Measurements from ENCODE around the gene LBH.

The LBH gene

GRCh38 chr2:30239308-30239985, 8.1 kb downstream of the LBH start:
- H3K27me3 ChIP-seq (ENCODE audit: insufficient read depth, low read length, poor library complexity): no peaks in the 10 kb centered on the region
- H3K4me2 ChIP-seq (ENCODE audit: insufficient read depth, low read length): peak overlapping the region; percentile 9
- H3K9ac ChIP-seq (ENCODE audit: low read depth, low read length): no peak overlapping the region
- H3K9me3 ChIP-seq (ENCODE audit: insufficient read depth, low read length, severe bottlenecking): no peaks in the 10 kb centered on the region
- peaks cover 38% of the 10 kb centered on the region for H3K79me2 ChIP-seq (ENCODE audit: insufficient read depth, low read length)
- peak overlapping the region; percentile 37; the same call in 1 of the 2 replicates for H3K27ac ChIP-seq (ENCODE audit: low read length)
- no peak for TF ChIP-seq EZH2 (IDR thresholded peaks at IDR 0.05; ENCODE audit: borderline replicate concordance, low read depth, low read length, severe bottlenecking)
- TF ChIP-seq, protein P1, sequence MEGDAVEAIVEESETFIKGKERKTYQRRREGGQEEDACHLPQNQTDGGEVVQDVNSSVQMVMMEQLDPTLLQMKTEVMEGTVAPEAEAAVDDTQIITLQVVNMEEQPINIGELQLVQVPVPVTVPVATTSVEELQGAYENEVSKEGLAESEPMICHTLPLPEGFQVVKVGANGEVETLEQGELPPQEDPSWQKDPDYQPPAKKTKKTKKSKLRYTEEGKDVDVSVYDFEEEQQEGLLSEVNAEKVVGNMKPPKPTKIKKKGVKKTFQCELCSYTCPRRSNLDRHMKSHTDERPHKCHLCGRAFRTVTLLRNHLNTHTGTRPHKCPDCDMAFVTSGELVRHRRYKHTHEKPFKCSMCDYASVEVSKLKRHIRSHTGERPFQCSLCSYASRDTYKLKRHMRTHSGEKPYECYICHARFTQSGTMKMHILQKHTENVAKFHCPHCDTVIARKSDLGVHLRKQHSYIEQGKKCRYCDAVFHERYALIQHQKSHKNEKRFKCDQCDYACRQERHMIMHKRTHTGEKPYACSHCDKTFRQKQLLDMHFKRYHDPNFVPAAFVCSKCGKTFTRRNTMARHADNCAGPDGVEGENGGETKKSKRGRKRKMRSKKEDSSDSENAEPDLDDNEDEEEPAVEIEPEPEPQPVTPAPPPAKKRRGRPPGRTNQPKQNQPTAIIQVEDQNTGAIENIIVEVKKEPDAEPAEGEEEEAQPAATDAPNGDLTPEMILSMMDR (IDR thresholded peaks at IDR 0.05; ENCODE audit: borderline replicate concordance, extremely low read depth, low read length, poor library complexity, severe bottlenecking): peak; percentile 93
- ATAC-seq (ENCODE audit: insufficient read depth, low read depth) (peak; percentile 86), DNase-seq (peak; percentile 78)
- no peak overlapping the region for H3K4me3 ChIP-seq (ENCODE audit: low read depth in 1 of 2, low read length in 2 of 2)
- peaks cover 67% of the 10 kb centered on the region for H3K36me3 ChIP-seq (ENCODE audit: insufficient read depth, low read length)
- H4K20me1 ChIP-seq (ENCODE audit: insufficient read depth, low read length): peaks cover 23% of the 10 kb centered on the region; the same call in 1 of the 2 replicates
- H2AFZ ChIP-seq (ENCODE audit: low read depth, low read length): no peak overlapping the region
- peaks cover 23% of the 10 kb centered on the region for H3K4me1 ChIP-seq (ENCODE audit: insufficient read depth, low read length)

DNA sequence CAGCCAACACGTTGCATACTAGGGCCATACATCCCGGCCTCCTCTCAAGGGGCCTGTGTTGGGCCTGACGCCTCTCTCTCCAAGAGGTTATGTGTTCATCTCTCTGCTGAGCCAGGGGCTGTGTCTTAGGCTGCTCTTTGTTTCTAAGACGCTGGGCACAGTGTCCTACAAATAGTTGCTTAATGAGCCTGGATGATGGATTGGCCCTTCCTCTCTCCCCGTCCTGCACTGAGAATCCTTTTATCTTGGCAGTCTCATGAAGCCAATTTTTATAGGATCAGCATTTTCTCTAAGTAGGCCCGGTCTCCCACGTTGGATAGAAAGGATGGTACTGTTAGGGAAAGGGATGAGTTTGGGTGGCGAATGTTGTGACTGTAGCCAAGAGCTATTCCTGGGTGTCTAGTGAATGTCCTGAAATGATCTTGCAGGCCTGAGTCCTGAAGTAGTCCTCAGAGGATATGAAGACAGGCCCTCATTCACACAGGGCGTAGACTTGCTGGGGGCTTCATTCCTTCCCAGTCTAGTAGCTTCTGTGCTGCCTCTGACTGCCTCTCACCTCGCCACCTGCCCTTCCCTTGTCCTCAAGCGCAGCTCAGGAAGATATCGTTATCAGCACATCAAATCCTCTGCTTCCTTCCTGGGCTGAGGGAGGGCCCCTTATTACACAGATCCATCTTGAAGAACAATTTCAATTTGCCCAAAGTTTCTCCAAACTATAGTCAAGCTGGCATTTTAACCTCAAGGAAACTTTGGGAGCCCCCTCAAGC, 8.8 kb downstream of the LBH start:
- H3K27ac ChIP-seq (ENCODE audit: low read length): peak overlapping the region; percentile 37
- no peaks in the 10 kb centered on the region for H3K9me3 ChIP-seq (ENCODE audit: insufficient read depth, low read length, severe bottlenecking)
- no peaks in the 10 kb centered on the region for H3K27me3 ChIP-seq (ENCODE audit: insufficient read depth, low read length, poor library complexity)
- H3K9ac ChIP-seq (ENCODE audit: low read depth, low read length): no peak overlapping the region
- peaks cover 60% of the 10 kb centered on the region for H3K36me3 ChIP-seq (ENCODE audit: insufficient read depth, low read length)
- no peak overlapping the region for H3K4me3 ChIP-seq (ENCODE audit: low read depth in 1 of 2, low read length in 2 of 2)
- H2AFZ ChIP-seq (ENCODE audit: low read depth, low read length): no peak overlapping the region
- peaks cover 17% of the 10 kb centered on the region; the same call in 1 of the 2 replicates for H4K20me1 ChIP-seq (ENCODE audit: insufficient read depth, low read length)
- ATAC-seq (ENCODE audit: insufficient read depth, low read depth): peak; percentile 60
- H3K4me1 ChIP-seq (ENCODE audit: insufficient read depth, low read length): peaks cover 23% of the 10 kb centered on the region
- TF ChIP-seq EZH2 (IDR thresholded peaks at IDR 0.05; ENCODE audit: borderline replicate concordance, low read depth, low read length, severe bottlenecking): no peak
- TF ChIP-seq, protein P1 (IDR thresholded peaks at IDR 0.05; ENCODE audit: borderline replicate concordance, extremely low read depth, low read length, poor library complexity, severe bottlenecking): no peak
- peaks cover 32% of the 10 kb centered on the region for H3K79me2 ChIP-seq (ENCODE audit: insufficient read depth, low read length)
- peak; percentile 38 for DNase-seq
- peak overlapping the region; percentile 9; the same call in 1 of the 2 replicates for H3K4me2 ChIP-seq (ENCODE audit: insufficient read depth, low read length)

DNA sequence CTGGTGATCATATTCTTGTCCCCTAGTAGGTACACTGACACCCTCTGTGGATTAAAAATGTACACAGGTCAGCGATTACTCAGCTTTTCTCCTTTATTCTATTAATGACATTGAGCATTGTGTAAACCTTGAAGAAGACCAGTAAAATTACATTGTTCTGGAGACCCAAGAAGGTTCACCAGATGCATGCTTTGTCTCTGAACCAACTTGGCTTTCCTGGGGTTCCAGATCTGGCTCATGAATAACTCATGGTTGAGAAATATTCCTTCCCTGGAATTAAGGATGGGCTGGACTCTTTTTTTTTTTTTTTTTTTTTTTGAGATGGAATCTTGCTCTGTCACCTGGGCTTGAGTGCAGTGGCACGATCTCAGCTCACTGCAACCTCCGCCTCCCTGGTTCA, 11.9 kb downstream of the LBH start:
- no peak overlapping the region for H2AFZ ChIP-seq (ENCODE audit: low read depth, low read length)
- peaks cover 37% of the 10 kb centered on the region for H3K36me3 ChIP-seq (ENCODE audit: insufficient read depth, low read length)
- DNase-seq (no peak), ATAC-seq (ENCODE audit: insufficient read depth, low read depth) (no peak)
- H3K4me1 ChIP-seq (ENCODE audit: insufficient read depth, low read length): peaks cover 23% of the 10 kb centered on the region
- H3K9me3 ChIP-seq (ENCODE audit: insufficient read depth, low read length, severe bottlenecking): no peaks in the 10 kb centered on the region
- H4K20me1 ChIP-seq (ENCODE audit: insufficient read depth, low read length): peaks cover 14% of the 10 kb centered on the region; the same call in 1 of the 2 replicates
- no peak overlapping the region for H3K4me3 ChIP-seq (ENCODE audit: low read depth in 1 of 2, low read length in 2 of 2)
- H3K4me2 ChIP-seq (ENCODE audit: insufficient read depth, low read length): no peak overlapping the region
- H3K27ac ChIP-seq (ENCODE audit: low read length): no peak overlapping the region
- H3K27me3 ChIP-seq (ENCODE audit: insufficient read depth, low read length, poor library complexity): no peaks in the 10 kb centered on the region
- peaks cover 45% of the 10 kb centered on the region for H3K79me2 ChIP-seq (ENCODE audit: insufficient read depth, low read length)
- no peak overlapping the region for H3K9ac ChIP-seq (ENCODE audit: low read depth, low read length)
- no peak for TF ChIP-seq EZH2 (IDR thresholded peaks at IDR 0.05; ENCODE audit: borderline replicate concordance, low read depth, low read length, severe bottlenecking)
- TF ChIP-seq, protein P1 (IDR thresholded peaks at IDR 0.05; ENCODE audit: borderline replicate concordance, extremely low read depth, low read length, poor library complexity, severe bottlenecking): no peak
